NB4 (cell line): Measurements from ENCODE around the gene GOLGA6C.

Experiments used
- CTCF ChIP-seq: IDR thresholded peaks from one replicate; pipeline ENCODE4 v1.5.1; 2012; ENCODE audit warnings: low read depth, low read length
- POLR2A ChIP-seq: IDR thresholded peaks from 2 replicates; pipeline ENCODE4 v1.6.1; 2011; ENCODE audit warnings: mild to moderate bottlenecking; ENCODE audit not compliant: insufficient read length; ENCODE audit errors: extremely low read depth
- TF ChIP-seq, protein P1 (sequence below): IDR thresholded peaks from 2 replicates; pipeline ENCODE4 v1.6.1; 2011; ENCODE audit warnings: low read depth, low read length

DNA sequence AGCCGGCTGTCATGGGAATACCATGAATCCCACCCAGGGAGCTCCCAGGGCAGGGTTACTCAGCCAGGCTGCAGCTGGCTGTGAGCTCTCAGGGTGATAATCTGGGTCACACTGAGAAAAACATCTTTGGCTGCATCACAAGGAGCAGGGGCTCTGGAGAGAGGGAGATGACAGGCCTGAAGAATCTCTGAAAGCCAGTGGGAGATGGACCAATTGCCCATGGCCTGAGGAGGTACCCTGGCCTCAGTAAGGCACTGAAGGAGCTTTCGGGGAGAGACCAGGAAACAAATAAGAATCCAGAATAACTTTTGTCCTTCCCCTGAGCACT lies 28.2 kb upstream of the GOLGA6C start:
- no peak for TF ChIP-seq CTCF
- no peak for TF ChIP-seq POLR2A
- TF ChIP-seq, protein P1, sequence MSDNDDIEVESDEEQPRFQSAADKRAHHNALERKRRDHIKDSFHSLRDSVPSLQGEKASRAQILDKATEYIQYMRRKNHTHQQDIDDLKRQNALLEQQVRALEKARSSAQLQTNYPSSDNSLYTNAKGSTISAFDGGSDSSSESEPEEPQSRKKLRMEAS, result no peak
